SJSA1 (cell line): ENCODE data around the gene CNIH4. TPM values are rescaled to one million over a fixed set of nuclear protein-coding genes. Genes with fewer than 3 reads are reported as not detected.

Source experiments
- DNase-seq, 2 experiments: peaks; one replicate each; pipeline ENCODE4 v3.0.0-alpha.2; 2015 to 2020; ENCODE audit warnings: low spot score in 2 of 2, low read depth in 1 of 2
- H3K27ac ChIP-seq: fragments of 250-450 bp; sonication (Bioruptor Pico); 2 replicates; pipeline ENCODE4 v1.5.1; 2020; ENCODE audit warnings: mild to moderate bottlenecking, moderate library complexity
- H3K27me3 ChIP-seq: fragments of 250-450 bp; sonication (Bioruptor Pico); replicated peaks from 2 replicates; pipeline ENCODE4 v1.5.1; 2020; ENCODE audit warnings: mild to moderate bottlenecking, moderate library complexity
- H3K36me3 ChIP-seq: fragments of 250-450 bp; sonication (Bioruptor Pico); 2 replicates; pipeline ENCODE4 v1.5.1; 2020; ENCODE audit warnings: mild to moderate bottlenecking
- H3K4me1 ChIP-seq: fragments of 250-450 bp; sonication (Bioruptor Pico); replicated peaks from 2 replicates; pipeline ENCODE4 v1.6.1; 2021; ENCODE audit warnings: mild to moderate bottlenecking
- H3K4me3 ChIP-seq: fragments of 250-450 bp; sonication (Bioruptor Pico); 2 replicates; pipeline ENCODE4 v1.5.1; 2020; ENCODE audit warnings: mild to moderate bottlenecking
- H3K9me3 ChIP-seq: fragments of 250-450 bp; sonication (Bioruptor Pico); replicated peaks from 2 replicates; pipeline ENCODE4 v1.5.1; 2020; ENCODE audit warnings: mild to moderate bottlenecking
- total RNA-seq: library from RNA; depleted of rRNA; stranded (reverse); fragments of >200 nt; shearing (Covaris generic); gene quantifications from 2 replicates; pipeline ENCODE4 v1.2.3, GENCODE V29; 2014

The CNIH4 gene
- total RNA-seq, 1 experiment from 2014 or later, result 71.9 TPM

DNA sequence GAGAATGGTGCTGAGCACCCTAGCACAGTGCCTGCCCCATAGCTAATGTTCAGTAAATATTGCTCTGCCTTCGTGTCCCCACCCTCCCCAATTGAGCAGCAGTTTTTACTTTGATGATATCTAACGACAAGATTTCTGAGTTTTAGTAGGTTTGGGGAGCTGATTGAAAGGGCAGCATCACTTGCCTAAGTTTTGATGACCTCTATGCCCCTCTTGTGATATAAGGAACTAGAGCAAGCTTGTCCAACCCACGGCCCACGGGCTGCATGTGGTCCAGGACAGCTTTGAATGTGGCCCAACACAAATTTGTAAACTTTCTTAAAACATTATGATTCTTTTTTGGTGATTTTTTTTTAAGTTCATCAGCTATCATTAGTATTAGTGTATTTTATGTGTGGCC, 1.6 kb downstream of the CNIH4 start:
- Histone ChIP-seq H3K4me3 (no peak overlapping the region), H3K36me3 (peaks cover 16% of the 10 kb centered on the region), H3K4me1 (peaks cover 11% of the 10 kb centered on the region; the same call in 1 of the 2 replicates), H3K9me3 (0 out of 2 replicates have a peak, but pooled peaks cover 2% of the 10 kb centered on the region), H3K27ac (no peak overlapping the region), H3K27me3 (no peaks in the 10 kb centered on the region)
- DNase-seq, result no peak

GRCh38 chr1:224359207-224359606, 2.5 kb downstream of the CNIH4 start:
- Histone ChIP-seq H3K27ac (no peak overlapping the region), H3K4me3 (no peak overlapping the region), H3K27me3 (no peaks in the 10 kb centered on the region), H3K4me1 (peaks cover 11% of the 10 kb centered on the region; the same call in 1 of the 2 replicates), H3K36me3 (peaks cover 16% of the 10 kb centered on the region), H3K9me3 (0 out of 2 replicates have a peak, but pooled peaks cover 2% of the 10 kb centered on the region)
- no peak for DNase-seq

GRCh38 chr1:224368409-224368808, 11.7 kb downstream of the CNIH4 start:
- no peak overlapping the region for H3K4me3 ChIP-seq
- H3K9me3 ChIP-seq, result no peaks in the 10 kb centered on the region
- no peaks in the 10 kb centered on the region for H3K27me3 ChIP-seq
- no peak for DNase-seq
- H3K4me1 ChIP-seq, result no peaks in the 10 kb centered on the region
- H3K27ac ChIP-seq, result no peak overlapping the region
- H3K36me3 ChIP-seq, result peaks cover 69% of the 10 kb centered on the region

- Histone ChIP-seq H3K36me3 (peaks cover 83% of the 10 kb centered on the region), H3K27ac (no peak overlapping the region)
Observed at GRCh38 chr1:224373008-224373590, 16.4 kb downstream of the CNIH4 start.

DNA sequence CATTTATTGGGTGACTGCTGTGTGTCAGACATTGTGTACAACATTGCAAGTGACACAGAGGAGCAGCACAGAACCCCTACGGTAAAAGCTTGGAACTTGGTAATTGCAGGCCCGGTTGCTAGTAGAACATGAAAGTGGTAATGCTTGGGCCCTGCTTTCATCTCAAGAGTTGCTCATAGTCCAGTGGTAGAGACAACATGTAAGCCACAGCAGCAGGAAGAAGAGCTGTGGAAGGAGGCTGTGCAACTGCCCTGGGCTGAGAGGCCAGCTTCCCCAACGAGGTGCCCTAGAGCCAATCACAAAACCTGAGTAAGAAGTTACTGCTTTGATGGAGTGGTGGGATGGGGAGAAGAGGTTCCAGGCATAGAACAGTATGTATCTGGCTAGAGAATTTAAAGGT, 18.4 kb downstream of the CNIH4 start:
- Histone ChIP-seq H3K36me3 (peaks cover 79% of the 10 kb centered on the region), H3K27ac (no peak overlapping the region), H3K4me1 (peaks cover 11% of the 10 kb centered on the region), H3K9me3 (no peaks in the 10 kb centered on the region), H3K4me3 (no peak overlapping the region), H3K27me3 (no peaks in the 10 kb centered on the region)
- no peak for DNase-seq

More at GRCh38 chr1:224373008-224373590, 16.4 kb downstream of the CNIH4 start:
- Histone ChIP-seq H3K27me3 (no peaks in the 10 kb centered on the region), H3K9me3 (no peaks in the 10 kb centered on the region), H3K4me3 (no peak overlapping the region), H3K4me1 (peaks cover 11% of the 10 kb centered on the region)
- DNase-seq, result no peak

- H3K27ac ChIP-seq, result no peak overlapping the region
Observed at GRCh38 chr1:224377676-224378006, 21.0 kb downstream of the CNIH4 start.

DNA sequence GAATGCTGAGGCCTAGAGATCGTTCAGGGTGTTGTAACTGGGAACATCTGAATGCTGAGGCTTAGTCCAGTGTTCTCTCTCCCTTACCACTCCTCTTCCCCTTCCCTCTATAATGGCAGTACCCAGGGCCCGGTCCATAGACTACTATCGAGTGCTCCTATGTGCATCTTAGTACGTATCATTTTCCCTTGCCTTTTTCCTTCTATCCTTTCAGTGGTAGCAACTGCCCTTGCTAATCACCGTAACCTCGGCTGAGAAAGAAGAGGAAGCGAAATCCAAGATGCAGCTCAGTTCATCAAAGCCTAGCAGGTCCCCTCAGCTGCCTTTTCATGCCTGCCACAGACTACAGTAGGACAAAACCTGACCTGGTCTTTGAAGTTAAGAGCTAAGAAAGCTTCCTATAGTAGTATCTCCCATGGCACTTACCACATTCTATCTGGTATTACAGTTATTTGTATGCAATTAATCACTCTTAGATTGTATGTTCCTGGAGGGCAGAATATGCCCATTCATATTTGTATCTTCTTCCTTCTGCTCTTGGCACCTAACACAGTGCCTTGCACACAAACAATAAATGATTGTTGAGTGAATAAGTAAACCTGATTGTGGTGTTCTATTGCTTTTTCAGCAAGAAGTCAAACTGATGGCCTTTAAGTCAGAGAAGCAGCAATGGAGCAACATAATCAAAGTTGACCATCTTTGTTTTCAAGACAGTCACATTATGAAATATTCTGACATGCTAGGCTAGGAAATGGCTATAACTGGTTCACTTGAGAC, 22.4 kb downstream of the CNIH4 start:
- Histone ChIP-seq H3K36me3 (peaks cover 54% of the 10 kb centered on the region), H3K27ac (no peak overlapping the region), H3K27me3 (no peaks in the 10 kb centered on the region), H3K4me1 (peaks cover 11% of the 10 kb centered on the region), H3K4me3 (no peak overlapping the region), H3K9me3 (no peaks in the 10 kb centered on the region)
- no peak for DNase-seq

More at GRCh38 chr1:224377676-224378006, 21.0 kb downstream of the CNIH4 start:
- Histone ChIP-seq H3K9me3 (no peaks in the 10 kb centered on the region), H3K4me1 (peaks cover 11% of the 10 kb centered on the region), H3K4me3 (no peak overlapping the region), H3K27me3 (no peaks in the 10 kb centered on the region), H3K36me3 (peaks cover 64% of the 10 kb centered on the region)
- DNase-seq, result peak in 1 of 2 experiments; percentile 23

GRCh38 chr1:224380003-224380402, 23.3 kb downstream of the CNIH4 start:
- DNase-seq, result no peak
- H3K9me3 ChIP-seq, result no peaks in the 10 kb centered on the region
- H3K4me3 ChIP-seq, result no peak overlapping the region

GRCh38 chr1:224381880-224382548, 25.3 kb downstream of the CNIH4 start:
- no peaks in the 10 kb centered on the region for H3K9me3 ChIP-seq
- peaks cover 6% of the 10 kb centered on the region for H3K4me1 ChIP-seq
- no peak overlapping the region for H3K27ac ChIP-seq
- no peaks in the 10 kb centered on the region for H3K27me3 ChIP-seq
- peaks cover 39% of the 10 kb centered on the region for H3K36me3 ChIP-seq
- H3K4me3 ChIP-seq, result no peak overlapping the region
- no peak for DNase-seq

More at GRCh38 chr1:224380003-224380402, 23.3 kb downstream of the CNIH4 start:
- peaks cover 11% of the 10 kb centered on the region for H3K4me1 ChIP-seq
- H3K36me3 ChIP-seq, result peaks cover 44% of the 10 kb centered on the region
- no peak overlapping the region for H3K27ac ChIP-seq
- H3K27me3 ChIP-seq, result no peaks in the 10 kb centered on the region

- H3K4me3 ChIP-seq, result no peak overlapping the region
- peaks cover 46% of the 10 kb centered on the region for H3K36me3 ChIP-seq
- H3K4me1 ChIP-seq, result no peaks in the 10 kb centered on the region
- no peak overlapping the region for H3K27ac ChIP-seq
- H3K27me3 ChIP-seq, result no peaks in the 10 kb centered on the region
- no peaks in the 10 kb centered on the region for H3K9me3 ChIP-seq
- DNase-seq, result no peak
Observed at GRCh38 chr1:224383218-224383617, 26.5 kb downstream of the CNIH4 start.

DNA sequence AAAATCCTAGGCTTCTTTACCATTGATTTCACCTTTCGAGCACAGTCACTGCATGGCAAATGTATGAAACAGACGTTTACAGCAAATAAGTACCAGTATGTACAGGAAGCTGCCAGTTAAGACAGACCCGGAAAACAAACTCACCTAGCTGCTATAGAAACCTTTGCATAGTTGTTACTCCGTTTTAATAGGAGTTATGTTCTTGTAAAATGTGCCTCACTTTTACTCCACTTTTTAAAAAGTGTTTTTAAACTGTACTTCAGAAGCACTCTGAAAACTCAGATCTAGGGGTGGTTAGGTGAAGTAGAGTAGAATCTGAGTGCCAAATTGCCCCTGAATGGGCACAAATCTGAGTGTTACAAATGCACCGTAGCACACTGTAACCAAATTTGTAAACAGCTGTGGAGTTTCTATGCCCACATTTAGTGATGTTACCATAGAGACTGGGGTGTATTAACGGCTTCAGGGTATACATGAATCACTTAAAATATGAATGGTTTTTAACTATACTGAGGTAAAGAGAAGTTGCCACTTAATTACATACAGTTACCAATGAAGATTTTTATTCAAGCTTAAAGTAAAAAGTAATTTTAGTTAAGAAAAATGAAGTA, 30.7 kb downstream of the CNIH4 start:
- Histone ChIP-seq H3K27ac (no peak overlapping the region), H3K9me3 (no peaks in the 10 kb centered on the region)
- no peak for DNase-seq

GRCh38 chr1:224387943-224388342, 31.3 kb downstream of the CNIH4 start:
- H3K4me1 ChIP-seq, result peaks cover 6% of the 10 kb centered on the region; the same call in 1 of the 2 replicates
- peaks cover 69% of the 10 kb centered on the region for H3K36me3 ChIP-seq
- no peaks in the 10 kb centered on the region for H3K27me3 ChIP-seq
- no peaks in the 10 kb centered on the region for H3K9me3 ChIP-seq
- no peak for DNase-seq
- no peak overlapping the region for H3K27ac ChIP-seq
- no peak overlapping the region for H3K4me3 ChIP-seq

More for the DNA sequence above, 30.7 kb downstream of the CNIH4 start:
- H3K4me1 ChIP-seq, result peaks cover under 1% of the 10 kb centered on the region; the same call in 1 of the 2 replicates
- H3K4me3 ChIP-seq, result no peak overlapping the region
- peaks cover 64% of the 10 kb centered on the region for H3K36me3 ChIP-seq
- H3K27me3 ChIP-seq, result no peaks in the 10 kb centered on the region

DNA sequence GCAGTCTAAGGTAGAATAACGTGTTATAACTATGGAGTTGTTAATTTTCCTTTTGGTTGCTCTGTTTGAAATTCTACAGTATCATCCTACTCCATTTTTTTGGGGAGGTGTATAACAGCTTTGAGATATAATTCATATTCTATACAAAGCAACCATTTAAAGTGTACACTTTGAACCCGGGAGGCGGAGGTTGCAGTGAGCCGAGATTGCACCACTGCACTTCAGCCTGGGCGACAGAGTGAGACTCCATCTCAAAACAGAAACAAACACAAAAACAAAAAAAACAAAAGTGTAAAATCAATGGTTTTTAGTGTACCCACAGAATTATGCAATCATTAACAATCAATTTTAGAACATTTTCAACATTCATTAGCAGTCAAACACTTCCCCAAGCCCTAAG, 33.8 kb downstream of the CNIH4 start:
- H3K27me3 ChIP-seq, result no peaks in the 10 kb centered on the region
- peaks cover 90% of the 10 kb centered on the region for H3K36me3 ChIP-seq
- H3K4me3 ChIP-seq, result no peak overlapping the region
- H3K9me3 ChIP-seq, result no peaks in the 10 kb centered on the region
- no peak for DNase-seq
- peaks cover 7% of the 10 kb centered on the region; the same call in 1 of the 2 replicates for H3K4me1 ChIP-seq
- H3K27ac ChIP-seq, result no peak overlapping the region
